Ovary (tissue), 10 donors: Measurements from ENCODE around the gene ZNF365. TPM values are rescaled to one million over a fixed set of nuclear protein-coding genes. Genes with fewer than 3 reads are reported as not detected.

ENCODE experiments used
- DNase-seq, 5 donors: peaks; one replicate each; pipeline ENCODE4 v3.0.0-alpha.2; 2019 to 2020
- H3K27ac ChIP-seq, 2 donors: fragments of 200-600 bp; one replicate each; pipeline versions ENCODE4 v1.5.1 to v1.8.0; 2019 to 2022
- H3K27me3 ChIP-seq: fragments of 200-600 bp; one replicate; pipeline ENCODE4 v1.8.0; 2022
- H3K36me3 ChIP-seq: fragments of 200-600 bp; sonication (generic); one replicate; pipeline ENCODE4 v1.5.1; 2019
- H3K4me1 ChIP-seq: one replicate; pipeline ENCODE4 v1.8.1; 2013; ENCODE audit warnings: mild to moderate bottlenecking, moderate library complexity; ENCODE audit not compliant: insufficient read depth
- H3K4me3 ChIP-seq: fragments of 200-600 bp; sonication (generic); one replicate; pipeline ENCODE4 v1.5.1; 2017
- H3K9me3 ChIP-seq, 2 donors: fragments of 200-600 bp in 1 of 2; sonication (generic) in 1 of 2; one replicate each; pipeline versions ENCODE4 v1.5.1 to v1.8.1; 2013 to 2019; ENCODE audit warnings: mild to moderate bottlenecking in 1 of 2, moderate library complexity in 1 of 2
- EP300 ChIP-seq: sonication (generic); formaldehyde crosslinking; IDR thresholded peaks from one replicate; pipeline ENCODE4 v1.6.1; 2017; ENCODE audit warnings: antibody characterized with exemption
- POLR2A ChIP-seq: fragments of 450-650 bp; IDR thresholded peaks from one replicate; pipeline ENCODE4 v1.6.1; 2017; ENCODE audit warnings: antibody characterized with exemption, mild to moderate bottlenecking, moderate library complexity
- WGBS, 3 donors: extraction: QIAGEN DNeasy Blood & Tissue Kit in 1 of 3; methylation state at CpG; one replicate each; pipeline versions ENCODE4 v1.1.5 to v1.1.7; 2013 to 2017; 5-methylcytosine and 5-hydroxymethylcytosine counted together
- intact Hi-C, 4 donors: fragments of 100-400 bp; cut with DNase I; formaldehyde crosslinking; loops; one replicate each; pipeline versions ENCODE4 v1.11.0 to v1.15.1; 2022 to 2023
- long read RNA-seq, 3 donors: library from polyadenylated mRNA in 2 of 3; unstranded in 2 of 3; transcript quantifications; one replicate each; pipeline ENCODE4 v2.0.0 and lab custom pipeline, GENCODE V29; 2021 to 2026
- polyA plus RNA-seq, 2 donors: library from polyadenylated mRNA; stranded (reverse); fragments of 200-250 nt in 1 of 2; fragments of 350-450 nt in 1 of 2; fragmentation: Illumina TruSeq in 1 of 2; extraction: RNeasy Lipid Tissue Mini Kit (QIAGEN cat#74804) in 1 of 2; gene quantifications; one replicate each; pipeline ENCODE4 v1.2.3, GENCODE V29; 2013 to 2014
- total RNA-seq, 7 donors: library from RNA; depleted of rRNA in 2 of 7; stranded (reverse); fragments of >200 nt in 2 of 7; fragmentation: NEBNext Ultra II Directional in 3 of 7; extraction: Animal tissue kit (Norgen Biotek cat#: 25700) in 3 of 7; gene quantifications; one replicate each; pipeline versions ENCODE4 v1.1.0 to v1.2.4, GENCODE V29; 2016 to 2023
- TF ChIP-seq, protein P1 (sequence below), 3 donors: fragments of 450-650 bp in 2 of 3; fragments of 200-600 bp in 1 of 3; IDR thresholded peaks; one replicate each; pipeline versions ENCODE4 v1.5.1 to v1.8.0; 2016 to 2022; ENCODE audit warnings: antibody characterized with exemption in 3 of 3, mild to moderate bottlenecking in 1 of 3
- donor health status: DM: no; HTN: no; CAD: no; lungs with moderate emphysema.
- donor health status: DM: no; HTN: no; CAD: no.
- donor health status: Bipolar disorder and iron deficiency.
- donor health status: DM: yes; HTN: yes; CAD: no.
- donor health status: DM: no; HTN: no; CAD: no.
- donor health status: DM: yes; HTN: yes; CAD: no.

Gene ZNF365, protein sequence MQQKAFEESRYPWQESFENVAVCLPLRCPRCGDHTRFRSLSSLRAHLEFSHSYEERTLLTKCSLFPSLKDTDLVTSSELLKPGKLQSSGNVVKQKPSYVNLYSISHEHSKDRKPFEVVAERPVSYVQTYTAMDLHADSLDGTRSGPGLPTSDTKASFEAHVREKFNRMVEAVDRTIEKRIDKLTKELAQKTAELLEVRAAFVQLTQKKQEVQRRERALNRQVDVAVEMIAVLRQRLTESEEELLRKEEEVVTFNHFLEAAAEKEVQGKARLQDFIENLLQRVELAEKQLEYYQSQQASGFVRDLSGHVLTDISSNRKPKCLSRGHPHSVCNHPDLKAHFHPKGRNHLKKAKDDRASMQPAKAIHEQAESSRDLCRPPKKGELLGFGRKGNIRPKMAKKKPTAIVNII
- total RNA-seq (1 to 10 TPM in 2 of 7 donors, under 1 TPM in 5; 0.20 to 1.6 (median 0.45) TPM), polyA plus RNA-seq (under 1 TPM; 0.16 to 0.80 TPM)
- long read RNA-seq, donor 1, full-length matches to known transcripts: 1 of 1 reads
- long read RNA-seq, donor 1, partial matches to known transcripts: 0 of 1 reads
- long read RNA-seq, donor 1, other reads (novel, unspliced or antisense): 0 of 1 reads
- long read RNA-seq, donor 2: 0 reads
- long read RNA-seq, donor 3: 0 reads

DNA sequence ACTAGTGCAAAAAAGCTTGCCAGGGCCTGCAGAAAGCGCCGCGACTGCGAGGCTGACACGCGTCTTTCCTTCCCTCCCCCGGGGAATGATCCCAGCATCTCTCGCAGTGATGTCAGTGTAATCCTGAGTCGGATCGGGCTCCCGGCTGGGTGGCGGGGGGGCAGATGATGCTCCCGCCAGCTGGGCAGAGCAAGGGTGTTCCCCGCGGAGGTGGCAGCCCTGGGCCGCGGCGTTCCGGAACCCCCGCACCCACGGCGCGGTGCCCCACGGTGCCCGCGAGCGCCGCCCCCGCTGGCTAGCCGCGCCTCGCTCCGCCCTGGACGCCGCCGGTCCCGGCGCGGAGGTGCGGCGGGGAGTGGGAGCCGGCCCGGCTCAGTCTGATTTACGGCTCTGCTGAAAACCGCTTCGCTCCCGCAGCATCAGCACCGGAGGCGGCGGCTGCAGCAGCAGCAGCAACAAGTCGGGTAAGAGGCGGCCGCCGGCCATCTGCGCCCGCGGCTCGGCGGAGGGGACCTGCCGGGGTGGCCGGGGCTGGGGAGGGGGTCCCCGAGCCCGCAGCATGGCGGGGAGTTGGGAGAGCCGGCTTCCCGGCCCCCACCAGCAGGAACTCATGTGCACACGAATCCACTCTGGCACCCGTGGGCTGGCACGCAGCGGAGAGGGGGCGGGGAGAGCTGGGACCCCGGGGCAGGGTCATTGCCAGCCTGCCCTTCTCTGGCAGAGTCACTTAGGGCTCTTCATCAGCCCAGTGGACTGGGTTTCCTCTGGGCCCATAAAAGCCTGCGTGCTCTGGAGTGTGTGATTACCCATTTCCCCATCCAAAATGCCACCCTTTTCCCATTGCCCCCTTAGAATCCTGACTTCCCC lies at the start of gene ZNF365:
TSS of gene ZNF365 (plus strand) at position 375 of the 867 bp plus-strand sequence. CDS start 1,825 bp downstream, outside the sequence.
- TF ChIP-seq POLR2A: no peak
- TF ChIP-seq EP300: no peak
- TF ChIP-seq, protein P1, sequence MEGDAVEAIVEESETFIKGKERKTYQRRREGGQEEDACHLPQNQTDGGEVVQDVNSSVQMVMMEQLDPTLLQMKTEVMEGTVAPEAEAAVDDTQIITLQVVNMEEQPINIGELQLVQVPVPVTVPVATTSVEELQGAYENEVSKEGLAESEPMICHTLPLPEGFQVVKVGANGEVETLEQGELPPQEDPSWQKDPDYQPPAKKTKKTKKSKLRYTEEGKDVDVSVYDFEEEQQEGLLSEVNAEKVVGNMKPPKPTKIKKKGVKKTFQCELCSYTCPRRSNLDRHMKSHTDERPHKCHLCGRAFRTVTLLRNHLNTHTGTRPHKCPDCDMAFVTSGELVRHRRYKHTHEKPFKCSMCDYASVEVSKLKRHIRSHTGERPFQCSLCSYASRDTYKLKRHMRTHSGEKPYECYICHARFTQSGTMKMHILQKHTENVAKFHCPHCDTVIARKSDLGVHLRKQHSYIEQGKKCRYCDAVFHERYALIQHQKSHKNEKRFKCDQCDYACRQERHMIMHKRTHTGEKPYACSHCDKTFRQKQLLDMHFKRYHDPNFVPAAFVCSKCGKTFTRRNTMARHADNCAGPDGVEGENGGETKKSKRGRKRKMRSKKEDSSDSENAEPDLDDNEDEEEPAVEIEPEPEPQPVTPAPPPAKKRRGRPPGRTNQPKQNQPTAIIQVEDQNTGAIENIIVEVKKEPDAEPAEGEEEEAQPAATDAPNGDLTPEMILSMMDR (IDR thresholded peaks at IDR 0.05): no peak
- Histone ChIP-seq H3K36me3 (no peaks in the 10 kb centered on the region), H3K9me3 (no peaks in the 10 kb centered on the region), H3K4me1 (peaks cover 1% of the 10 kb centered on the region), H3K27ac (no peak within 1 kb of the TSS), H3K27me3 (no peaks in the 10 kb centered on the region), H3K4me3 (peak within 1 kb of the TSS; percentile 38)
- intact Hi-C loops: no loop called here
- DNase-seq: peak in 3 of 5 donors; percentile 18 to 42 (median 33)
- WGBS, 3 donors: 1 to 3% (median 2%) methylated on average over 37 to 73 of the region's 73 CpGs

DNA sequence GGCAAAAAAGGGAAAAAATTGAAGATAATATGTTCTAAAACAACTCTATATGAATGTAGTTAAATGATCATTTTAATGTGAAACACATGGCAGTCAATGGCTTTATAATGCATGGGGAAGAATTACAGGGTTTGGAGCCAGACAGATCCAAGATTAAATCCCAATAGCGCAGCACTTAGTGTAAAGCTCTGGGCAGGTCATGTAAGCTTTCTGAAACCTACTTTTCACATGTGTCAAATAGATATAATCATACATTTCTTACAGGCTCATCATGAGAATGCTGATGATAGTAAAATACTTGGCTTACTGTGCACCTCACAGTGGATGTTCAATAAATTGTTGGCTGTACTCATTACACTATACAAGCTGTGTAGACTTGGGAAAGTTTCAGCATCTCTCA lies 48.0 kb upstream of the ZNF365 start:
- no peaks in the 10 kb centered on the region for H3K27me3 ChIP-seq
- WGBS, 3 donors: 54 to 81% (median 61%) methylated on average over 1 of the region's 1 CpG
- intact Hi-C loops: no loop called here
- DNase-seq: no peak
- H3K9me3 ChIP-seq: no peaks in the 10 kb centered on the region
- H3K4me1 ChIP-seq: no peaks in the 10 kb centered on the region
- no peak for TF ChIP-seq EP300
- TF ChIP-seq, protein P1 (IDR thresholded peaks at IDR 0.05): no peak
- TF ChIP-seq POLR2A: no peak
- no peak overlapping the region for H3K27ac ChIP-seq
- H3K4me3 ChIP-seq: no peak overlapping the region
- no peaks in the 10 kb centered on the region for H3K36me3 ChIP-seq

DNA sequence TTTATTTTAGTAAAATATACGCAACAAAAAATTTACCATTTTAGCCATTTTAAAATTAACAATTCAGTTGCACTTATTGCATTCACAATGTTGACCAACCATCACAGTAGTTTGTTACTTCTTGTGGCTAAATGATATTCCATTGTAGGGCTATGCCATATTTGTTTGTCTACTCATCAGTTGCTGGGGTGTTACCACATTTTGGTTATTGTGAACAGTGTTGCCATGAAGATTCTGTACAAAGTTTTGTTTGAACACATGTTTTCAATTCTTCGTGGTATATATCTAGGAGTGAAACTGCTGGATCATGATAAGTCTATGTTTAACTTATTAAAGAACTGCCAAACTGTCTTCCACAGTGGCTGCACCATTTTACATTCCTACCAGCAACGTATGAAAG lies 46.3 kb upstream of the ZNF365 start:
- no peak overlapping the region for H3K4me3 ChIP-seq
- no peaks in the 10 kb centered on the region for H3K36me3 ChIP-seq
- no peaks in the 10 kb centered on the region for H3K9me3 ChIP-seq
- TF ChIP-seq EP300 (no peak), POLR2A (no peak)
- TF ChIP-seq, protein P1 (IDR thresholded peaks at IDR 0.05): no peak
- WGBS, 3 donors: 63 to 69% (median 64%) methylated on average over 3 of the region's 3 CpGs
- no peak for DNase-seq
- H3K27me3 ChIP-seq: no peaks in the 10 kb centered on the region
- no peaks in the 10 kb centered on the region for H3K4me1 ChIP-seq
- intact Hi-C loops: no loop called here
- no peak overlapping the region for H3K27ac ChIP-seq

DNA sequence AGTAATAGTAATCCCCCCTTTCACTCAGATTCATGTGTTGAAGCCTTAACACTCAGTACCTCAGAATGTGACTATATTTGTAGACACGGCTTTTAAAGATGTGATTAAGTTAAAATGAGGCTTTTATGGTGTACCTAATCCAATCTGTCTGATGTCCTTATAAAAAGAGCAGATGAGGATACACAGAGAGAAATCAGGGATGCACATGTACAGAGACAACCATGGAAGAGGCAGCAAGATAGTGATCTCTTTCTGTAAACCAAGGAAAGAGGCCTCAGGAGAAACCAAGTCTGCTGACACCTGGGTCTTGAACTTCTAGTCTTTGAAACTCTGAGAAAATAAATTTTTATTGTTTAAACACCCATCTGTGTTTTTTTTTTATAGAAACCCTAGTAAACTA lies 44.0 kb upstream of the ZNF365 start:
- 89 to 91% (median 90%) methylated on average over 1 of the region's 1 CpG for WGBS, 3 donors
- Histone ChIP-seq H3K27ac (no peak overlapping the region), H3K27me3 (no peaks in the 10 kb centered on the region), H3K4me1 (no peaks in the 10 kb centered on the region), H3K36me3 (no peaks in the 10 kb centered on the region), H3K4me3 (no peak overlapping the region), H3K9me3 (no peaks in the 10 kb centered on the region)
- intact Hi-C loops: no loop called here
- TF ChIP-seq, protein P1 (IDR thresholded peaks at IDR 0.05): no peak
- TF ChIP-seq EP300 (no peak), POLR2A (no peak)
- no peak for DNase-seq
